SK-N-MC (cell line): ENCODE data around the gene FAM50A.

ENCODE experiments used
- EZH2 ChIP-seq: fragments of 200-600 bp; sonication (generic); IDR thresholded peaks from one replicate; pipeline ENCODE4 v1.6.1; 2017; ENCODE audit warnings: antibody characterized with exemption
- POLR2AphosphoS5 ChIP-seq: IDR thresholded peaks from 2 replicates; pipeline ENCODE4 v1.6.1; 2012; ENCODE audit warnings: mild to moderate bottlenecking, low read depth, low read length, borderline replicate concordance

DNA sequence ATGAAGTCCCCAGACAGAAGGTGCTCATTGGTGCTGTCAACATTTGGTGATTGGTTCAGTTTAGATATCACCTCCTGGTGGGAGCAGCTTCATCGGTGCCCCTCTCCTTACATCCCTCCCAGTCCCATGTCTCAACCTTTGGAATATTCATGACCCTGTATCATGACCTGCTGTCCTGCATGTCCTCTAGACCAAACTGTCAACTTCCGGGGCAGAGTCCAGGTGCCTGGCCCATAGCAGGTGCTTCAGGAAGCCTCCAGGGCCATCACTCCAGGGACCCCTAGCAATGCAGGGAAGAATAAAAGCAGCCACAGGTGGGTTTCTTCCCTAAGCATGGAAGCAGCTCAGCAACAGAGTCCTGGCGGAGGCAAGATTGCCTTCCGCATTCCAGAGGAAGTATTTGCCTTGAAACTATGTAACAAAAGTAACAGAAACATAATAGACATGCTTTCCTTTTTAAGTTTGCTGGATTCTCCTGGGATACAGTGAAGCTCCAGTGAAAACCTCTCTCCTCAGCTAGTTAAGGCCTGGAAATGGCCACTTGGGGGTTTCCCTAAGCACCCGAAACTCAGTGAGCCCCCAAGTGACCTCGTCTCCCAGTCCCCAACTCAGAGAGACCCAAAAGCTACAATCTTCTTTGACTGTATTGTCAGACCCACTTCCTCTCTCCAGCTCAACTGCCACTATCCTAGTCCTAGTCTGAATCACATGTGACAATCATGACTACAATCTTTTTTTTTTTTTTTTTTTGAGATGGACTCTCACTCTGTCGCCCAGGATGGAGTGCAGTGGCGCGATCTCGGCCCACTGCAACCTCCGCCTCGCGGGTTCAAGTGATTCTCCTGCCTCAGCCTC lies 16.8 kb upstream of the FAM50A start:
- no peak for TF ChIP-seq POLR2AphosphoS5
- no peak for TF ChIP-seq EZH2
